OCI-LY3 (cell line): ENCODE results near the gene KIR3DL1.

Experiments used
- CTCF ChIP-seq: fragments of 200-600, 300-600 bp; sonication (generic); IDR thresholded peaks from 2 replicates; pipeline ENCODE4 v1.5.1; 2014; ENCODE audit warnings: antibody characterized with exemption, low read length, low read depth
- EZH2phosphoT487 ChIP-seq: fragments of 200-600 bp; shearing (Covaris generic); IDR thresholded peaks from 2 replicates; pipeline ENCODE4 v1.6.1; 2018; ENCODE audit warnings: antibody characterized with exemption, mixed run types, low read depth

- TF ChIP-seq CTCF (no peak), EZH2phosphoT487 (no peak)
These were observed 11.7 kb upstream of the KIR3DL1 start for GRCh38 chr19:54804571-54804970.
